GM12878 (cell line): Measurements from ENCODE around the gene SLC43A3. TPM values are rescaled to one million over a fixed set of nuclear protein-coding genes. Genes with fewer than 3 reads are reported as not detected.

ENCODE experiments used
- CHD1 ChIP-seq: IDR thresholded peaks from 2 replicates; pipeline ENCODE4 v1.6.1; 2012; ENCODE audit warnings: low read depth, low read length, improper control_type of control experiment
- EP300 ChIP-seq, 2 experiments: fragments of 150-350 bp in 1 of 2; IDR thresholded peaks; 2 replicates each; pipeline ENCODE4 v1.6.1; 2011 to 2012; ENCODE audit warnings: low read depth in 2 of 2, low read length in 2 of 2, borderline replicate concordance in 1 of 2, improper control_type of control experiment in 1 of 2, inconsistent platforms in 1 of 2; ENCODE audit not compliant: control insufficient read depth in 1 of 2
- HDAC6 ChIP-seq: fragments of 200-600 bp; sonication (generic); IDR thresholded peaks from one replicate; pipeline ENCODE4 v1.8.0; 2017; ENCODE audit warnings: antibody characterized with exemption; ENCODE audit not compliant: unreplicated experiment
- IRF4 ChIP-seq: IDR thresholded peaks from 2 replicates; pipeline ENCODE4 v1.6.1; 2011; ENCODE audit warnings: low read depth, low read length
- LARP7 ChIP-seq: fragments of 450-650 bp; IDR thresholded peaks from 2 replicates; pipeline ENCODE4 v1.6.1; 2017; ENCODE audit warnings: mild to moderate bottlenecking
- MTA2 ChIP-seq: fragments of 450-650 bp; IDR thresholded peaks from 2 replicates; pipeline ENCODE4 v1.6.1; 2016; ENCODE audit warnings: low read depth, mild to moderate bottlenecking, moderate library complexity
- MXI1 ChIP-seq: fragments of 150-350 bp; IDR thresholded peaks from 2 replicates; pipeline ENCODE4 v1.6.1; 2011; ENCODE audit warnings: low read depth, mild to moderate bottlenecking, inconsistent platforms, low read length, improper control_type of control experiment
- NRF1 ChIP-seq: conservative IDR thresholded peaks from 2 replicates; pipeline ENCODE4 v1.6.1; 2011; ENCODE audit warnings: mild to moderate bottlenecking, low read depth, low read length, improper control_type of control experiment
- POLR2AphosphoS5 ChIP-seq: IDR thresholded peaks from 2 replicates; pipeline ENCODE4 v1.6.1; 2011; ENCODE audit warnings: mild to moderate bottlenecking, low read length, inconsistent platforms
- RELB ChIP-seq: fragments of 450-650 bp; IDR thresholded peaks from 2 replicates; pipeline ENCODE4 v1.6.1; 2017; ENCODE audit warnings: low read depth, mild to moderate bottlenecking, moderate library complexity
- TAF1 ChIP-seq: IDR thresholded peaks from 2 replicates; pipeline ENCODE4 v1.6.1; 2011; ENCODE audit warnings: mild to moderate bottlenecking, low read depth, low read length, borderline replicate concordance
- ZNF687 ChIP-seq: fragments of 450-650 bp; IDR thresholded peaks from 2 replicates; pipeline ENCODE4 v1.6.1; 2017; ENCODE audit warnings: mild to moderate bottlenecking, moderate library complexity
- polyA plus RNA-seq, 11 experiments: library from polyadenylated mRNA; depleted of rRNA in 4 of 11; unstranded in 6 of 11; stranded (reverse) in 5 of 11; fragments of >200 nt; fragmentation: Nextera tagmentation in 4 of 11; fragmentation: Illumina TruSeq in 1 of 11; extraction: Ambion mirVana in 4 of 11; extraction: Trizol in 1 of 11; gene quantifications; 1 replicate in 1 of 11; 2 replicates in 10 of 11; pipeline versions ENCODE4 v1.2.1 to v1.2.3, GENCODE V29; 2011 to 2016; ENCODE audit warnings: inconsistent platforms in 2 of 11, missing spikeins in 2 of 11, low read depth in 1 of 11
- total RNA-seq, 4 experiments: library from RNA; depleted of rRNA in 3 of 4; stranded (reverse); fragments of >200 nt in 3 of 4; fragmentation: Illumina TruSeq in 1 of 4; extraction: Trizol in 1 of 4; gene quantifications; 2 replicates each; pipeline versions ENCODE4 v1.2.1 to v1.2.3, GENCODE V29; 2013 to 2021

SLC43A3 gene
- total and polyA plus RNA-seq, 10 of the 15 experiments (the other 5 are each of a cell fraction or from before 2014, with no cell fraction given), result 37.5 to 237 (median 132) TPM

- TF ChIP-seq HDAC6 (peak; percentile 77), EP300 (IDR thresholded peaks at IDR 0.05; ENCODE audit: borderline replicate concordance in 1 of 2, control insufficient read depth in 1 of 2, low read depth in 2 of 2, low read length in 2 of 2) (0 out of 4 replicates have a peak, but pooled peaks of 1 of the 2 experiments have one; percentile 16), MXI1 (peak; percentile 54; the same call in 1 of the 2 replicates), LARP7 (0 out of 2 replicates have a peak, but pooled peaks have one; percentile 52), MTA2 (peak; percentile 42; the same call in 1 of the 2 replicates), NRF1 (no peak), RELB (peak; percentile 74; the same call in 1 of the 2 replicates), IRF4 (0 out of 2 replicates have a peak, but pooled peaks have one; percentile 21), CHD1 (peak; percentile 59; the same call in 1 of the 2 replicates), ZNF687 (peak; percentile 62; the same call in 1 of the 2 replicates), TAF1 (peak; percentile 68; the same call in 1 of the 2 replicates), POLR2AphosphoS5 (peak; percentile 89)
- TF ChIP-seq, all 136 proteins: peak for 36
These were observed at the start of gene SLC43A3 (continued) for GRCh38 chr11:57426929-57427726.
